T-helper 2 cell treated with Interferon-gamma antibody and Interleukin-4, amounts not matched to agents 5 μg/mL and 100 μg/mL, for 36 hours (primary cell): Measurements from ENCODE around the gene TTC28.

Source experiments
- DNase-seq: peaks from one replicate; pipeline ENCODE4 v3.0.0; 2021; ENCODE audit warnings: low spot score
- H3K27ac Mint-ChIP-seq: one replicate; pipeline ENCODE4 v1.8.0; 2021; ENCODE audit warnings: mild to moderate bottlenecking, mixed read lengths
- H3K27me3 Mint-ChIP-seq: one replicate; pipeline ENCODE4 v1.8.0; 2021; ENCODE audit warnings: low read depth, mixed read lengths
- H3K36me3 Mint-ChIP-seq: one replicate; pipeline ENCODE4 v1.8.0; 2021; ENCODE audit warnings: low read depth, mixed read lengths
- H3K4me1 Mint-ChIP-seq: one replicate; pipeline ENCODE4 v1.8.0; 2021; ENCODE audit warnings: low read depth, mixed read lengths
- H3K4me3 Mint-ChIP-seq: one replicate; pipeline ENCODE4 v1.8.0; 2022; ENCODE audit warnings: mild to moderate bottlenecking, moderate library complexity, mixed read lengths
- H3K9me3 Mint-ChIP-seq: one replicate; pipeline ENCODE4 v1.8.0; 2021; ENCODE audit warnings: mixed read lengths

Gene TTC28

GRCh38 chr22:27930331-27931060 lies 749.1 kb downstream of the TTC28 start:
- Mint-ChIP-seq H3K27ac (no peak overlapping the region), H3K27me3 (no peaks in the 10 kb centered on the region), H3K4me1 (peaks cover 6% of the 10 kb centered on the region), H3K4me3 (no peak overlapping the region), H3K36me3 (peaks cover 16% of the 10 kb centered on the region), H3K9me3 (no peaks in the 10 kb centered on the region)
- DNase-seq: no peak
